LNCaP clone FGC (cell line): ENCODE data around the gene ERG.

Experiments
- DNase-seq: peaks from one replicate; pipeline ENCODE4 v3.0.0-alpha.2; 2011; ENCODE audit warnings: low read depth
- H3K4me3 ChIP-seq: 2 replicates; pipeline ENCODE4 v1.5.1; 2011; ENCODE audit warnings: mild to moderate bottlenecking, low read depth, low read length, control low read depth
- CTCF ChIP-seq: IDR thresholded peaks from 2 replicates; pipeline ENCODE4 v1.5.1; 2012; ENCODE audit warnings: mild to moderate bottlenecking; ENCODE audit not compliant: control insufficient read depth, insufficient read depth; ENCODE audit errors: extremely low read depth

The ERG gene

GRCh38 chr21:38488640-38489270 lies 9.5 kb downstream of the ERG start:
- no peak for DNase-seq
- no peak for TF ChIP-seq CTCF
- no peak overlapping the region for H3K4me3 ChIP-seq

DNA sequence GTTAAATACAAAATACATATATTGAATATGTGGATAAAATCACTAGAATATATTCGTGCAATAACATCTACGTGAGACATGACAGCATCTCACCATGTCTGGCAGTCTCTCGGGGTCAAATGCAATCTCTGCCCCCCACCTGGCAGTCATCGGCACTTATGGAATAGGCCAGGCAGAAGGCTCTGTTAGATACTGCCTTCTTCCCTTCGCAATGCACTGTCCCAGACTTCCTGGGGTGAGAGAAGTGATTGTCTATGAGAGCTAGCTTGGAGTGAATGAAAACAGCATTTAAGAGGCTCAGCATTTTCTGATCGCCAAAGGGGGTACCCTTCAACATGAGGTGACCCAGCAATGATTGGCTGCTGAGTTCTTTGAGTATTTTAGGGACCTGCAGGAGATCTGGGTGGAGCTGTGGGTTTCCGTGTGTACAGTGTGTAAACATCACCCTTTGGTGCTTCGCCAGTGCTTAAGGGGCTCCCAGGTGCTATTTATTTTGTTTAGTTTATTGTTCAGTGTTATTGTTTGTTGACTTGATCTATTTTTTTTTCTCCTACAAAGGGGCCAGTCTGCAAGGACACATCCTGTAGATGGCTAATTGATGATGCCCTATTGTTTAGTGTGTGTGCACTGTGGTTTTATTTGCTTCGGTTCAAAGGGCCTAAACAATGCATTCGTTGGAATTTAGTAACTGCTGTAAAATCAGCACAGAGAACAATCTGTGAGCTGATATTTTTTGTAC lies 10.2 kb downstream of the ERG start:
- DNase-seq, result peak; percentile 70
- no peak overlapping the region for H3K4me3 ChIP-seq
- TF ChIP-seq CTCF, result no peak

- TF ChIP-seq CTCF, result no peak
- H3K4me3 ChIP-seq, result no peak overlapping the region
- no peak for DNase-seq
Measured at GRCh38 chr21:38486706-38487105, 11.6 kb downstream of the ERG start.

- no peak for TF ChIP-seq CTCF
- no peak overlapping the region for H3K4me3 ChIP-seq
- DNase-seq, result no peak
Measured at GRCh38 chr21:38486221-38486620, 12.1 kb downstream of the ERG start.

GRCh38 chr21:38479641-38480525 lies 18.4 kb downstream of the ERG start:
- DNase-seq, result no peak
- H3K4me3 ChIP-seq, result no peak overlapping the region
- TF ChIP-seq CTCF, result no peak

- no peak for DNase-seq
- no peak overlapping the region for H3K4me3 ChIP-seq
- no peak for TF ChIP-seq CTCF
Measured at GRCh38 chr21:38478782-38479181, 19.5 kb downstream of the ERG start.
